Transverse colon (tissue), 4 donors: ENCODE results near the gene MGST2. TPM values are rescaled to one million over a fixed set of nuclear protein-coding genes. Genes with fewer than 3 reads are reported as not detected.

Source experiments
- DNase-seq: peaks from one replicate; pipeline ENCODE4 v3.0.0-alpha.2; 2019
- H3K27ac ChIP-seq, 4 donors: fragments of 200-600 bp; sonication (generic); 2 replicates each; pipeline ENCODE4 v1.5.1; 2016 to 2018; ENCODE audit warnings: inconsistent platforms in 4 of 4
- H3K27me3 ChIP-seq: fragments of 200-600 bp; sonication (generic); 2 replicates; pipeline ENCODE4 v1.5.1; 2017; ENCODE audit warnings: inconsistent platforms
- H3K36me3 ChIP-seq, 4 donors: fragments of 200-600 bp; sonication (generic); 2 replicates each; pipeline ENCODE4 v1.5.1; 2017 to 2019; ENCODE audit warnings: inconsistent platforms in 4 of 4
- H3K4me1 ChIP-seq, 4 donors: fragments of 200-600 bp; sonication (generic); 2 replicates each; pipeline ENCODE4 v1.5.1; 2017 to 2020; ENCODE audit warnings: inconsistent platforms in 4 of 4
- H3K4me3 ChIP-seq, 4 donors: fragments of 200-600 bp; sonication (generic); 1 replicate in 1 of 4; 2 replicates in 3 of 4; pipeline versions ENCODE4 v1.5.1 to v1.6.1; 2017 to 2019; ENCODE audit warnings: inconsistent platforms in 4 of 4
- H3K9me3 ChIP-seq, 2 donors: fragments of 200-600 bp; sonication (generic); 2 replicates each; pipeline ENCODE4 v1.5.1; 2017 to 2019; ENCODE audit warnings: inconsistent platforms in 2 of 2
- EP300 ChIP-seq: sonication (generic); formaldehyde crosslinking; IDR thresholded peaks from one replicate; pipeline ENCODE4 v1.6.1; 2017; ENCODE audit warnings: antibody characterized with exemption, low read depth
- POLR2A ChIP-seq: fragments of 450-650 bp; IDR thresholded peaks from one replicate; pipeline ENCODE4 v1.6.1; 2016; ENCODE audit warnings: antibody characterized with exemption, mild to moderate bottlenecking, moderate library complexity
- POLR2AphosphoS5 ChIP-seq, 3 donors: sonication (generic); formaldehyde crosslinking; IDR thresholded peaks; one replicate each; pipeline ENCODE4 v1.6.1; 2016; ENCODE audit warnings: antibody characterized with exemption in 3 of 3
- WGBS, 2 donors: methylation state at CpG; one replicate each; pipeline ENCODE4 v1.1.5; 2018; ENCODE audit warnings: low coverage in 1 of 2; 5-methylcytosine and 5-hydroxymethylcytosine counted together
- in situ Hi-C, 4 donors: fragments of 200-750 bp; cut with MboI; loops; one replicate each; pipeline versions ENCODE4 v1.15.0 to v1.15.1; 2017; ENCODE audit warnings: low sequenced_read_pairs in 3 of 4, low pct_ligation_motif_present in 1 of 4, low pct_unique_long_range_greater_than_20kb in 1 of 4
- intact Hi-C: fragments of 100-400 bp; cut with DNase I; formaldehyde crosslinking; loops from one replicate; pipeline ENCODE4 v1.15.1; 2023; ENCODE audit warnings: low total_unique reads
- total RNA-seq, 4 donors: library from RNA; depleted of rRNA; stranded (reverse); fragments of >200 nt; gene quantifications; one replicate each; pipeline ENCODE4 v1.1.0, GENCODE V29; 2016
- TF ChIP-seq, protein P1 (sequence below), 5 experiments: fragments of 200-600 bp in 3 of 5; fragments of 450-650 bp in 2 of 5; sonication (generic) in 3 of 5; IDR thresholded peaks; 1 replicate in 2 of 5; 2 replicates in 3 of 5; pipeline ENCODE4 v1.5.1; 2016 to 2017; ENCODE audit warnings: antibody characterized with exemption in 5 of 5, inconsistent platforms in 3 of 5, mild to moderate bottlenecking in 2 of 5, moderate library complexity in 1 of 5

MGST2 gene
- total RNA-seq, 4 donors from 2014 or later, result 3.4 to 91.5 (median 39.4) TPM

- in situ Hi-C loops, result no loop called here
- no peaks in the 10 kb centered on the region for H3K36me3 ChIP-seq
- intact Hi-C loops, result no loop called here
- no peak overlapping the region for H3K4me3 ChIP-seq
- DNase-seq, result no peak
- H3K4me1 ChIP-seq, result no peaks in the 10 kb centered on the region
- H3K9me3 ChIP-seq, result no peaks in the 10 kb centered on the region
- no peak overlapping the region for H3K27ac ChIP-seq
- TF ChIP-seq, protein P1, sequence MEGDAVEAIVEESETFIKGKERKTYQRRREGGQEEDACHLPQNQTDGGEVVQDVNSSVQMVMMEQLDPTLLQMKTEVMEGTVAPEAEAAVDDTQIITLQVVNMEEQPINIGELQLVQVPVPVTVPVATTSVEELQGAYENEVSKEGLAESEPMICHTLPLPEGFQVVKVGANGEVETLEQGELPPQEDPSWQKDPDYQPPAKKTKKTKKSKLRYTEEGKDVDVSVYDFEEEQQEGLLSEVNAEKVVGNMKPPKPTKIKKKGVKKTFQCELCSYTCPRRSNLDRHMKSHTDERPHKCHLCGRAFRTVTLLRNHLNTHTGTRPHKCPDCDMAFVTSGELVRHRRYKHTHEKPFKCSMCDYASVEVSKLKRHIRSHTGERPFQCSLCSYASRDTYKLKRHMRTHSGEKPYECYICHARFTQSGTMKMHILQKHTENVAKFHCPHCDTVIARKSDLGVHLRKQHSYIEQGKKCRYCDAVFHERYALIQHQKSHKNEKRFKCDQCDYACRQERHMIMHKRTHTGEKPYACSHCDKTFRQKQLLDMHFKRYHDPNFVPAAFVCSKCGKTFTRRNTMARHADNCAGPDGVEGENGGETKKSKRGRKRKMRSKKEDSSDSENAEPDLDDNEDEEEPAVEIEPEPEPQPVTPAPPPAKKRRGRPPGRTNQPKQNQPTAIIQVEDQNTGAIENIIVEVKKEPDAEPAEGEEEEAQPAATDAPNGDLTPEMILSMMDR (IDR thresholded peaks at IDR 0.05), result no peak
- TF ChIP-seq EP300 (no peak), POLR2AphosphoS5 (IDR thresholded peaks at IDR 0.05) (no peak), POLR2A (no peak)
- WGBS, 2 donors, result 92% methylated on average over 10 of the region's 10 CpGs; no CpG with 5 or more reads in 1 of the 2 donors
- H3K27me3 ChIP-seq, result no peaks in the 10 kb centered on the region
These were observed 53.2 kb downstream of the MGST2 start for GRCh38 chr4:139718833-139719232.

- no peak overlapping the region for H3K4me3 ChIP-seq
- H3K27ac ChIP-seq, result no peak overlapping the region
- 94% methylated on average over 12 of the region's 16 CpGs; no CpG with 5 or more reads in 1 of the 2 donors for WGBS, 2 donors
- intact Hi-C loops, result no loop called here
- no peaks in the 10 kb centered on the region for H3K4me1 ChIP-seq
- TF ChIP-seq EP300 (no peak), POLR2AphosphoS5 (IDR thresholded peaks at IDR 0.05) (no peak), POLR2A (no peak)
- TF ChIP-seq, protein P1 (IDR thresholded peaks at IDR 0.05), result no peak
- no peaks in the 10 kb centered on the region for H3K27me3 ChIP-seq
- in situ Hi-C loops, result loop anchor here in 1 of 4 donors (10.0 kb wide), 1 partner anchor 535 kb away; no protein-coding TSS in a partner anchor
- DNase-seq, result no peak
- H3K9me3 ChIP-seq, result no peaks in the 10 kb centered on the region
- no peaks in the 10 kb centered on the region for H3K36me3 ChIP-seq
These were observed 53.9 kb downstream of the MGST2 start for GRCh38 chr4:139719381-139720101.

- no peaks in the 10 kb centered on the region for H3K9me3 ChIP-seq
- intact Hi-C loops, result no loop called here
- TF ChIP-seq, protein P1 (IDR thresholded peaks at IDR 0.05), result no peak
- TF ChIP-seq POLR2AphosphoS5 (IDR thresholded peaks at IDR 0.05) (no peak), EP300 (no peak), POLR2A (no peak)
- in situ Hi-C loops, result loop anchor here in 1 of 4 donors (10.0 kb wide), 1 partner anchor 534 kb away; no protein-coding TSS in a partner anchor
- no peaks in the 10 kb centered on the region for H3K4me1 ChIP-seq
- H3K27ac ChIP-seq, result no peak overlapping the region
- no peak for DNase-seq
- 71 to 76% methylated on average over 6 of the region's 6 CpGs for WGBS, 2 donors
- H3K27me3 ChIP-seq, result no peaks in the 10 kb centered on the region
- H3K4me3 ChIP-seq, result no peak overlapping the region
- H3K36me3 ChIP-seq, result no peaks in the 10 kb centered on the region
These were observed 55.2 kb downstream of the MGST2 start for GRCh38 chr4:139720806-139721205.

DNA sequence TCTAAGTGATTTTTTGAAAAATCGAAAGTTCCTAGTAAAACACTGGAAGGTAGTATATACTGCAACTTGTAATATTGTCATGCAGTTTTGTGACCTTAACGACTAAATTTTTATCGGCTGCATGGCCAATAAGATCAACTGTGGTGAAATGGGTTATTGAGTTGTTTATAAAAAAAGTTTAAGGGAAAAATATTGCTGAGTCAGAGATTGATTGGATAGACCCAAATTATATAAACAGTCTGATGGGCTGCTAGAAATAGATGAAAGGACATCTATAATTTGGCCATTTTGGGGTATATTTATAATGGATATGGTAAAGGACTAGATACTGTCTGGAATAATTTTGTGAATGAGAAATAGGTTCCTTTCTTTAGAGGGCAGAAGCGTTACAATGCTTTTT, 56.2 kb downstream of the MGST2 start:
- Histone ChIP-seq H3K27ac (no peak overlapping the region), H3K36me3 (no peaks in the 10 kb centered on the region), H3K27me3 (no peaks in the 10 kb centered on the region), H3K4me1 (no peaks in the 10 kb centered on the region), H3K4me3 (no peak overlapping the region), H3K9me3 (no peaks in the 10 kb centered on the region)
- WGBS, 2 donors, result 69% methylated on average over 4 of the region's 4 CpGs
- DNase-seq, result no peak
- intact Hi-C loops, result no loop called here
- TF ChIP-seq EP300, result no peak
- no peak for TF ChIP-seq POLR2AphosphoS5 (IDR thresholded peaks at IDR 0.05)
- no peak for TF ChIP-seq POLR2A
- TF ChIP-seq, protein P1 (IDR thresholded peaks at IDR 0.05), result no peak
- in situ Hi-C loops, result loop anchor here in 1 of 4 donors (10.0 kb wide), 1 partner anchor 533 kb away; no protein-coding TSS in a partner anchor
